HPDE6-E6E7 (cell line): ENCODE results near the gene MEIS2.

Source experiments
- DNase-seq: peaks from one replicate; pipeline ENCODE4 v3.0.0; 2011; ENCODE audit warnings: missing footprints; ENCODE audit errors: extremely low spot score

MEIS2 gene

GRCh38 chr15:37112971-37113670 lies 12.8 kb upstream of the MEIS2 start:
- DNase-seq = no peak

GRCh38 chr15:37112171-37112570 lies 11.8 kb upstream of the MEIS2 start:
- no peak for DNase-seq

- DNase-seq = no peak
Observed at GRCh38 chr15:37111427-37111717, 11.0 kb upstream of the MEIS2 start.

GRCh38 chr15:37109872-37110572 lies 9.7 kb upstream of the MEIS2 start:
- no peak for DNase-seq

GRCh38 chr15:37109168-37109871 lies 9.0 kb upstream of the MEIS2 start:
- no peak for DNase-seq

- DNase-seq = no peak
Observed at GRCh38 chr15:37108381-37109167, 8.2 kb upstream of the MEIS2 start.

- no peak for DNase-seq
Observed at GRCh38 chr15:37107744-37108380, 7.5 kb upstream of the MEIS2 start.

GRCh38 chr15:37107071-37107743 lies 6.9 kb upstream of the MEIS2 start:
- no peak for DNase-seq

DNA sequence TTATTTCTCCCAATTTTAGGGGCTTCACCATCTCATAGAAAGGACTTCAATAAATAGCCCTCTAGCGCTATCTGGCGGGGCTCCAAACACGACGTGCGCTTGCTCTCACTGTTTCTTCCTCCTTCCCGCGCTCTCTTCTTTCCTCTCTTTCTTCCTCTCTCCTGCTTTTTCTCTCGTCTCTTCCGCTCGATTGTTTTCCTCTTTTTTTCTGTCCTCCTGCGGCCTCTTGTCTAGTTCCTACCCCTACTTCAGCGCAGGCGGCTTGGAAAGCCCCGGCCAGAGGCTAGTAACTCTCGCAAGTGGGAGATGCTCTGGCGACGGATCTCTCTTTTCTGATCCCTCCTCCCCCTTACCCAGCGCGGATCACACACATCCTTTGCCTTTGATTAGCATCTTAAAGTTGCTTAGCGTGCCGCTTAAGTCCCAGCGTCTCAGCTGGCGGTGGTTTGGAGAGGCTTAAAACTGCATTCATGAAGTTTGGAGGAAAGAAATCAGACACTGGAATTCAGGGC lies 6.2 kb upstream of the MEIS2 start:
- DNase-seq = no peak

GRCh38 chr15:37105889-37106288 lies 5.5 kb upstream of the MEIS2 start:
- no peak for DNase-seq

- no peak for DNase-seq
Observed at GRCh38 chr15:37105029-37105428, 4.7 kb upstream of the MEIS2 start.

GRCh38 chr15:37104424-37104981 lies 4.2 kb upstream of the MEIS2 start:
- no peak for DNase-seq

GRCh38 chr15:37103475-37104423 lies 3.4 kb upstream of the MEIS2 start:
- DNase-seq = no peak

DNA sequence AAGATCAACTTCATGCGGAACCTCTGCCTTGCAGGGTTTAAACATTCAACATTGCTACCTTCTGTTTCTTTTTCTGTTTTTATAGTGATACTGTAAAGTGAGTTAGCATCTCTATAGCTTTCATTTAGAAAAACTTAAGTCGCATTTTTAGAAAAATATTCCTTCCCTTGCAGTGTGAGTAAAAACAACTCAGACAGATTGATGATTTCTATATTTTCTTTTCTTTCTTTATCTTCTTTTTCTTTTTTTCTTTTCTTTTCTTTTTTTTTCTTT lies 2.8 kb upstream of the MEIS2 start:
- no peak for DNase-seq

- no peak for DNase-seq
Observed at GRCh38 chr15:37102305-37103162, 2.2 kb upstream of the MEIS2 start.

DNA sequence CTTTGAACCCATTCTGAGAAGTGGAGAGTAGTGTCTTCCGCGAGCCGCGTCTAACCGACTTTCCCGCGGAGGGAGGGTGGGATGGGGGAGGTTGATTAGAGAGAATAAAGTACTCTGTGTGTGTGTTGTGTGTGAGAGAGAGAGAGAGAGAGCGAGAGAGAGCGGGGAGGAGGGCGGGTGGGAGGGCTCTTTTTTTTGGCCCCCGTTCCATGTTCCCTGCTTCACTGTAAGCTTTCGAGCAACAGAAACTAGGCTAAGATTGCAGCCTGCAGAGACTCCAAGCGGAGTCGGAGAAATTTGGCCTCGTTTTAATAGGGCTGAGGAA lies 1.6 kb upstream of the MEIS2 start:
- DNase-seq = no peak

GRCh38 chr15:37100966-37101215 lies 542 bp upstream of the MEIS2 start:
- DNase-seq = no peak

DNA sequence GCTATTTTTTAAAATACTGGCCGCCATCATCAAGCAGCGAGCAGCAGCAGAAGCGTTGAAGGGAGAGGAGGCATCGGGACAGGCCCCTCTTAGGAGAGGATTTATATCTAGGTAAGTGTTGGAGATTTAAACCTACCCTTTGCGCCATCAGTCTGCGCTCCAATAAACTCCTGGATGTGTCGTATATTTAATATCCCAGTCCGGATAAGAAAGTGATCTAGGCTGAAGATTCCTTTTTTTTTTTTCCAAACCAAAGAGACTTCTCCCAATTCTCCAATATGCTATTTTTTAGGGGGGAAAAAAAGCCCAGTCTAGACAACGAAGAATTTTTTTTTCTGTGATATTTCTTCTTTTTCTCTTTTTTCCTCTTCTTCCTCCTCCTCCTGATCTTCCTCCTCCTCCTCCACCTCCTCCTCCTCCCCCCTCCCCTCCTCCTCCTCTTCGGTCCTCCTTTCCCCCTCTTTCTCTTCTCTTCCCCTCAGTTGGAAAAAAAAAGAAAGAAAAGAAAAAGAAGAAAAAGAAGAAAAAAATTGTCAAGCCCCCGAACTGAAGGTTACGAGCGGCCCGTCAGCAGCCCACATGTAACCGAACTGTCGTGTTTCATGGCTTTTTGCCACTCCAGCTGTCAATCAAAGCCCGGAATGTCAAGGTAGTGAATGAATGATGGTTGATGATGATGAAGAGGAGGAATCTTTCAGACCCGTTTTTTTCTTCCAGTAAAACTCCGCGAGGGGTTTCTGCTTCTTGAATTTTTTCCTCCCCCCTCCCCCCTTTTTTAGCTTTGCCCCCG lies 835 bp downstream of the MEIS2 start:
- DNase-seq = no peak
